ENCODE measurements around the gene DYNLT4.

Gene DYNLT4

GRCh38 chr1:44788120-44788860, 18.9 kb downstream of the DYNLT4 start, which contains the start of gene BEST4:
Gene BEST4, minus strand, starts transcription at chr1:44788170. Its CDS starts 465 bp downstream, at chr1:44787705.
- DNase-seq (ENCODE audit: low spot score), result no peak
- ChIA-PET CTCF (interaction anchor here (0.6 kb wide), 1 partner anchor 57 kb away, joined by 3 read pairs; the partner anchor contains the start of gene RNU5D-1), POLR2A (ENCODE audit: low non-redundant PET) (no interaction called here)
- H3K27ac ChIP-seq, result peak within 1 kb of the TSS; percentile 21
- TF ChIP-seq CTCF (conservative IDR thresholded peaks at IDR 0.05; ENCODE audit: low read depth), result no peak

GRCh38 chr1:44787506-44787905, 19.6 kb downstream of the DYNLT4 start:
- DNase-seq (ENCODE audit: low spot score), result no peak
- no peak for TF ChIP-seq CTCF (conservative IDR thresholded peaks at IDR 0.05; ENCODE audit: low read depth)
- CTCF ChIA-PET, result no interaction called here
- peak overlapping the region; percentile 21 for H3K27ac ChIP-seq
- POLR2A ChIA-PET (ENCODE audit: low non-redundant PET), result no interaction called here

DNA sequence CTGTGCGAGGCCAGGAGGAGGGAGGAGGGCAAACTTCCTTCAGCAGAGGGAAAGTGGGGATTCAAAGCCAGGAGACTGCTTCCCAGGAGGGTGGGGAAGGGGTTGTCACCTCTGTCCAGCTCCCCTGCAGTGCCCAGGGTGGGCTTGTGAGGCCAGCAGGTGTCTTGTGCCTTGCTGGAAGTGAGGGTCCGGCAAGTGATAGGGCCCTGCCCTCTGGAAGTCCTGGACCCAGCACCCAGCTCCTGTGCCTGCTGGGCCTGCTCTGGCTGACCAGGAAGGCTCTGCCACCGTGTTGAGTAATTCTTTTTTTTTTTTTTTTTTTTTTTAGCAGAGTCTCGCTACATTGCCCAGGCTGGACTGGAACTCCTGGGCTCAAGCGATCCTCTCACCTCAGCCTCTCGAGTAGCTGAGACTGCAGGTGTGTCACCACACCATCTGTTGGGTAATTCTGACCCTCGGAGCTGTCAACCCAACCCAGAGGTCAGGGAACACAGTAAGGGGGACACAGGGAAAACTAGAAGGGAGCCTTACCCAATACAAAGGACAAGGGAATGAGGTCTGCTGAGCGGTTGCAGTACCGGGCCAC, 20.2 kb downstream of the DYNLT4 start:
- 0 out of 2 replicates have a peak overlapping the region, but pooled peaks have one; percentile 8 for H3K27ac ChIP-seq
- POLR2A ChIA-PET (ENCODE audit: low non-redundant PET), result no interaction called here
- CTCF ChIA-PET, result interaction anchor here (0.6 kb wide), 1 partner anchor 83 kb away, joined by 3 read pairs; no protein-coding TSS in a partner anchor
- TF ChIP-seq CTCF (conservative IDR thresholded peaks at IDR 0.05; ENCODE audit: low read depth), result no peak
- DNase-seq (ENCODE audit: low spot score), result no peak

DNA sequence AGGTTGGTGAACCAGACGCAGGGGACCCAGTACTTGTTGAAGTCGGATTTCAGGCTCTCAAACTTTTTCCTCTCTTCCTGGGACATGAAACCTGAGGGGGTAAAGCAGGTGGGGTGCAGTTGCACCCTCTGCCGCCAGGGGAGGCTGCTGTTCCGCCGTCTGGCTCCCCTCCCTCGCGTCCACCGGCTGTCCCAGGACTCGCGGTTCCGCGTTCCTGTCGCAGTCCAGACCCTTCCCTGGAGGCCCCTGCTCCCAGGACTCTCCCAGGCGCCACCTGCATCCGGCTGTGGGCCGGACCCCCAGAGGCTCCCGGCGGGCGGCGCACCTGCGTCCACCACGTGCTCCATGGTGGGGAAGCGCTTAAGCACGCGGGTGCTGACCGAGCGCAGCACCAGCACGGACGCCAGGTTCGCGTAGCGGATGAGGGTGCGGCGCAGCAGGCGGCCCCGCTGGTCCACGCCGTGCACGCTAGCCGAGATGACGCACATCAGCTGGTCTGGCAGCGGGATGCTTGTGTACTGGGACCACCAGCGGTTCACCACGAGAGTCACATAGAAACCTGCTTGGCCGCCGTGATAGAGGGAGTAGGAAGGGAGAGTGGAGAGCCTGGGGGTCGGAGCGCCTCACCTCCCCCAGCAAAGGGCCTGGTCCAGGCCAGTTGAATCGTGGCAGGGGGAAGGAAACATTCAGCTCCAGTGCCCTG, 20.9 kb downstream of the DYNLT4 start:
- TF ChIP-seq CTCF (conservative IDR thresholded peaks at IDR 0.05; ENCODE audit: low read depth), result peak; percentile 79
- 0 out of 2 replicates have a peak overlapping the region, but pooled peaks have one; percentile 8 for H3K27ac ChIP-seq
- DNase-seq (ENCODE audit: low spot score), result no peak
- ChIA-PET POLR2A (ENCODE audit: low non-redundant PET) (no interaction called here), CTCF (interaction anchor here (0.6 kb wide), 1 partner anchor 83 kb away, joined by 3 read pairs; no protein-coding TSS in a partner anchor)

DNA sequence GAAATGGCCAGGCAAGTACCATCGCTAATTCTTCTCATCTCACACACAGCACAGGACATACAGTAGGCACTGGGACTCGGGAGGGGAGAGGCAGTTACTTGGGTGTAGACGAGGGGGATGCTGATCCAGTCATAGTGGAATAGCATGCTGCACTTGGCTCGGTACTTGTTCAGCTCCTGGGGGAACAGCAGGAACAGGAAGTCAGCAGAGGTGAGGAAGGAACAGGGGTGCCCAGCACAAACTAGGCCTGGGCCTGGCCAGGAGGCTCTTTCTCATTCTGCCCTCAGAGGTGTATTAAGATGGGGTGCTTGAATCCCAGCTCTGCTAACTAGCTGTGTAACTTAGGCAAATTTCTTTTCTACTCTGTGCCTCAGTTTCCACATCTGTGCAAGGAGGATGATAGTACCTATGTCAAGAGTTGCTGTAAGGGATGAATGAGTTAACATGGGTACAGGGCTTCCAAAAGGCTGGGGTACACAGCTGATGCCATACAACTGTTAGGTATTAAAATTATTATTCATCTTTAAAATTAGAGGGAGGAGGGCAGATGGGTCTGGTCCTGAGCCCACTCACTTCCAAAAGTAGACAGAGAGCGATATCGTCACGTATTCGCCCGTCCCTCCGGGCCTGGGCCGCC, 21.5 kb downstream of the DYNLT4 start:
- no peak for DNase-seq (ENCODE audit: low spot score)
- ChIA-PET POLR2A (ENCODE audit: low non-redundant PET) (no interaction called here), CTCF (interaction anchor here (0.7 kb wide), 1 partner anchor 127 kb away, joined by 3 read pairs; no protein-coding TSS in a partner anchor)
- H3K27ac ChIP-seq, result no peak overlapping the region
- no peak for TF ChIP-seq CTCF (conservative IDR thresholded peaks at IDR 0.05; ENCODE audit: low read depth)

GRCh38 chr1:44785029-44785380, 22.1 kb downstream of the DYNLT4 start:
- ChIA-PET POLR2A (ENCODE audit: low non-redundant PET) (no interaction called here), CTCF (interaction anchor here (0.7 kb wide), 1 partner anchor 126 kb away, joined by 3 read pairs; no protein-coding TSS in a partner anchor)
- DNase-seq (ENCODE audit: low spot score), result no peak
- TF ChIP-seq CTCF (conservative IDR thresholded peaks at IDR 0.05; ENCODE audit: low read depth), result no peak
- no peak overlapping the region for H3K27ac ChIP-seq

Data from RWPE1 (cell line).